RWPE2 (cell line): Measurements from ENCODE around the gene DPAGT1.

ENCODE experiments used
- ATAC-seq: fragments of 200-7000 bp; cut with Tn5 transposase; 3 replicates; pipeline ENCODE4 v1.9.1; 2021; ENCODE audit warnings: low read depth
- DNase-seq: peaks from one replicate; pipeline ENCODE4 v3.0.0-alpha.2; 2020; ENCODE audit warnings: low spot score
- H3K27ac ChIP-seq: fragments of 450-650 bp; 2 replicates; pipeline ENCODE4 v1.5.1; 2017; ENCODE audit warnings: mild to moderate bottlenecking; ENCODE audit not compliant: poor library complexity, severe bottlenecking
- H3K27me3 ChIP-seq: fragments of 250-450 bp; sonication (Bioruptor Pico); 2 replicates; pipeline ENCODE4 v1.5.1; 2021; ENCODE audit warnings: mild to moderate bottlenecking, moderate library complexity; ENCODE audit not compliant: insufficient read depth, poor library complexity, severe bottlenecking
- H3K36me3 ChIP-seq: fragments of 250-450 bp; sonication (Bioruptor Pico); 2 replicates; pipeline ENCODE4 v1.5.1; 2020; ENCODE audit warnings: low read depth, mild to moderate bottlenecking, moderate library complexity
- H3K4me1 ChIP-seq: fragments of 250-450 bp; sonication (Bioruptor Pico); 2 replicates; pipeline ENCODE4 v1.5.1; 2021; ENCODE audit warnings: mild to moderate bottlenecking, moderate library complexity; ENCODE audit not compliant: insufficient read depth, poor library complexity, severe bottlenecking
- H3K4me3 ChIP-seq: fragments of 250-450 bp; sonication (Bioruptor Pico); 2 replicates; pipeline ENCODE4 v1.5.1; 2021; ENCODE audit warnings: mild to moderate bottlenecking, moderate library complexity; ENCODE audit not compliant: severe bottlenecking
- H3K9me3 ChIP-seq: fragments of 250-450 bp; sonication (Bioruptor Pico); 2 replicates; pipeline ENCODE4 v1.5.1; 2021; ENCODE audit warnings: mild to moderate bottlenecking, moderate library complexity; ENCODE audit not compliant: severe bottlenecking
- CTCF ChIP-seq: fragments of 450-650 bp; IDR thresholded peaks from one replicate; pipeline ENCODE4 v1.5.1; 2017; ENCODE audit warnings: mild to moderate bottlenecking, moderate library complexity; ENCODE audit not compliant: poor library complexity, severe bottlenecking

Gene DPAGT1

GRCh38 chr11:119116235-119116594 is 14.6 kb upstream of the DPAGT1 start:
- Histone ChIP-seq H3K36me3 (0 out of 2 replicates have a peak, but pooled peaks cover 3% of the 10 kb centered on the region), H3K4me1 (no peaks in the 10 kb centered on the region), H3K4me3 (no peak overlapping the region), H3K9me3 (no peaks in the 10 kb centered on the region), H3K27me3 (no peaks in the 10 kb centered on the region), H3K27ac (no peak overlapping the region)
- no peak for ATAC-seq
- no peak for TF ChIP-seq CTCF
- DNase-seq: no peak

- Histone ChIP-seq H3K4me1 (no peaks in the 10 kb centered on the region), H3K27me3 (no peaks in the 10 kb centered on the region), H3K27ac (no peak overlapping the region), H3K9me3 (no peaks in the 10 kb centered on the region), H3K4me3 (no peak overlapping the region), H3K36me3 (0 out of 2 replicates have a peak, but pooled peaks cover 3% of the 10 kb centered on the region)
- ATAC-seq: no peak
- DNase-seq: no peak
- no peak for TF ChIP-seq CTCF
Observed at GRCh38 chr11:119115484-119116234, 14.0 kb upstream of the DPAGT1 start.

- no peaks in the 10 kb centered on the region for H3K9me3 ChIP-seq
- H3K4me3 ChIP-seq: no peak overlapping the region
- TF ChIP-seq CTCF: no peak
- no peaks in the 10 kb centered on the region for H3K27me3 ChIP-seq
- no peaks in the 10 kb centered on the region for H3K4me1 ChIP-seq
- no peak overlapping the region for H3K27ac ChIP-seq
- ATAC-seq (no peak), DNase-seq (no peak)
- 0 out of 2 replicates have a peak, but pooled peaks cover 3% of the 10 kb centered on the region for H3K36me3 ChIP-seq
Observed at GRCh38 chr11:119114351-119114750, 12.7 kb upstream of the DPAGT1 start.

GRCh38 chr11:119113716-119114115 is 12.1 kb upstream of the DPAGT1 start:
- no peaks in the 10 kb centered on the region for H3K27me3 ChIP-seq
- DNase-seq: no peak
- H3K9me3 ChIP-seq: no peaks in the 10 kb centered on the region
- H3K4me1 ChIP-seq: no peaks in the 10 kb centered on the region
- no peak overlapping the region for H3K27ac ChIP-seq
- 0 out of 2 replicates have a peak, but pooled peaks cover 3% of the 10 kb centered on the region for H3K36me3 ChIP-seq
- TF ChIP-seq CTCF: no peak
- ATAC-seq: no peak
- no peak overlapping the region for H3K4me3 ChIP-seq
